Measurements from ENCODE around the gene GRIN1. TPM values are rescaled to one million over a fixed set of nuclear protein-coding genes. Genes with fewer than 3 reads are reported as not detected.

The GRIN1 gene
- total RNA-seq, 1 donor from 2014 or later = not detected

DNA sequence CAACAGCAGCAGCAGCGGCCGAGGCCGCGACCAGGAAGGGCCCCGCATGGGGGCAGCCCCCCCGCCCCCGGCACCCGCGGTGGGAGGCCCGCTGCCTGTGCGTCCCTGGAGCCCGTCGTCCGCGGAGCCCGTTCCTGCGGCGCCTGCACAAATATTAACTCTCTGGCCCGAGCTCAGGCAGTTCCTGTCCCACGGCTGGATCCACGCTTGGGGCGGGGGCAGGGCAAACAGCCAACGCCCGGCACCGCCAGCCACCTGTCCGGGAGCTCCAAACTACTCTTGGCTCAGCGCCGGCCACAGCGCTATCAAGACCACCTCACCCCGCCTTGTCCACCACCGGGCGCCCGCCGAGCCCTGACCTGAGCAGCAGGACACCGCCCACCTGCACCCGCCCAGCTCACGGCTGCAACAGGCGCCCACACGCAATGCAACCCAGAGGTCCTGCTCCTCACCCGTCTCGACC lies 31.0 kb downstream of the GRIN1 start, which contains the start of gene LRRC26:
TSS of gene LRRC26 (minus strand) at position 156 of the 463 bp plus-strand sequence. CDS start at position 48, 108 bp downstream.
- TF ChIP-seq, protein P1, sequence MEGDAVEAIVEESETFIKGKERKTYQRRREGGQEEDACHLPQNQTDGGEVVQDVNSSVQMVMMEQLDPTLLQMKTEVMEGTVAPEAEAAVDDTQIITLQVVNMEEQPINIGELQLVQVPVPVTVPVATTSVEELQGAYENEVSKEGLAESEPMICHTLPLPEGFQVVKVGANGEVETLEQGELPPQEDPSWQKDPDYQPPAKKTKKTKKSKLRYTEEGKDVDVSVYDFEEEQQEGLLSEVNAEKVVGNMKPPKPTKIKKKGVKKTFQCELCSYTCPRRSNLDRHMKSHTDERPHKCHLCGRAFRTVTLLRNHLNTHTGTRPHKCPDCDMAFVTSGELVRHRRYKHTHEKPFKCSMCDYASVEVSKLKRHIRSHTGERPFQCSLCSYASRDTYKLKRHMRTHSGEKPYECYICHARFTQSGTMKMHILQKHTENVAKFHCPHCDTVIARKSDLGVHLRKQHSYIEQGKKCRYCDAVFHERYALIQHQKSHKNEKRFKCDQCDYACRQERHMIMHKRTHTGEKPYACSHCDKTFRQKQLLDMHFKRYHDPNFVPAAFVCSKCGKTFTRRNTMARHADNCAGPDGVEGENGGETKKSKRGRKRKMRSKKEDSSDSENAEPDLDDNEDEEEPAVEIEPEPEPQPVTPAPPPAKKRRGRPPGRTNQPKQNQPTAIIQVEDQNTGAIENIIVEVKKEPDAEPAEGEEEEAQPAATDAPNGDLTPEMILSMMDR (IDR thresholded peaks at IDR 0.05; ENCODE audit: borderline replicate concordance) = no peak
- Histone ChIP-seq H3K4me1 (peaks cover 32% of the 10 kb centered on the region), H3K9me3 (replicated peaks) (no peaks in the 10 kb centered on the region), H3K27me3 (ENCODE audit: low read depth) (peaks cover 67% of the 10 kb centered on the region), H3K36me3 (no peaks in the 10 kb centered on the region), H3K4me3 (peak within 1 kb of the TSS; percentile 64), H3K27ac (replicated peaks) (no peak within 1 kb of the TSS)
- intact Hi-C loops (cut with micrococcal nuclease) = no loop called here
- DNase-seq = no peak

DNA sequence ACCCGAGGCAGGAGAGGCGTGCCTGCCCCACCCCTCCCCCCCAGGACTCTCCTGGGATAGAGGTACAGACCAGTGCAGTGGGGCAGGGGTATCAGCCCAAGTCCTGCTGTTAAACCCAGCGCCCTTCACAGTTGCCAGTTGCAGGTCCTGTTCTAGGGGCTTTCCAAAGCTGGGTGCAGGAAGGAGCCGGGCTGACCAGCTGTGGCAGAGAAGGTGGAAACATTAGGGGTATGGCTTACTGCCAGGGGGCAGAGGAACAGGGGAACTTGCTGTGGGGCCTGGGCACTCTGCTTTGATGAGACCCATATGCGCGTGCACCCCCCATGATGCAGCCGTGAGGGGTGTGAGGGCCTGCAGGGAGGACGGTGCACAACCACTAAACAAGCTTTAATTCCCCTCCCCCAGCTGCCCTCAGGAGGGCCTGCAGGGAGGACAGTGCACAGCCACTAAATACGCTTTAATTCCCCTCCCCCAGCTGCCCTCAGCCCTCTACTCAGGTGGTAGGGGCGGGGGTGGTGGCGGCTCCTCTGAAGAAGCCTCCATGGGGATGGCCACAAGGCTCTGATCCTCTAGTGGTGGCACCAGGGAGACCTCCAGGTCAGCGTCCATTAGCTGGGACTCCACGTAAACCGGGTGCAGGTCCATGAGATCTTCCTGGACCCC lies 31.7 kb downstream of the GRIN1 start:
- intact Hi-C loops (cut with micrococcal nuclease) = no loop called here
- H3K4me3 ChIP-seq = no peak overlapping the region
- H3K27ac ChIP-seq (replicated peaks) = no peak overlapping the region
- no peak for DNase-seq
- H3K36me3 ChIP-seq = no peaks in the 10 kb centered on the region
- H3K9me3 ChIP-seq (replicated peaks) = no peaks in the 10 kb centered on the region
- H3K4me1 ChIP-seq = peaks cover 32% of the 10 kb centered on the region
- TF ChIP-seq, protein P1 (IDR thresholded peaks at IDR 0.05; ENCODE audit: borderline replicate concordance) = no peak
- H3K27me3 ChIP-seq (ENCODE audit: low read depth) = peaks cover 60% of the 10 kb centered on the region

DNA sequence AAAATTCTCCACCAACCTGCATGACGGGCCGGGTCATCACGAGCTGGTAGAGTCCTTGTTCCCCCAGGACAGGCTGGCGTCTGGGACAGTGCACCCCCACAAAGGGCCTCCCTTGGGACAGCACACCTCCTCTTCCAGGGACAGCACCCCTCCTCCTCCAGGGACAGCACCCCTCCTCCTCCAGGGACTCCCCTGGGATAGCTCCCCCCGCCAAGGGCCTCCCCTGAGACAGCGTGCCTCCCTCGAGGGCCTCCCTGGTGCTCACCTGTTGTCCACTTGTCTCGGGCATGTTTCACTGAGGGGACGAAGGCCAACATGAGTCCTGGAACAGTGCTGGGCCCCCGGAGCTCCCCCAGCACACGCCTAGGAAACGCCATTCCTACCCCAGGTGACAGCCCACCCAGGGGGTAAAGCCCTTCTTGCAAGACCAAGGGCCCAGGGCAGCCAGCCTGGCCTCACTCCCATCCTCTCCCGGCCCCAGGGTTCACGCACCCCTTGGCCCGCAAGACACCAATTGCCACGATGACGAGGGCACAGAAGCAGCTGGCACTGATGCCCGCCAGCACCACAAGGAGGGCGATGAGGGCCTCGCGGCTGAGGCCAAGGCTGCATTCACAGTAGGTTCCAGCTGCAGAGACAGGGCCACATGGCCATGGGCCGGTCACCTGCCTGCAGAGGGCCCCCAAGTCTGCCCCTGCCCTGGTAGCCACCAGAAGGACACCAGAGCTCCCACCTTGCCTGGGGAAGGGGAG lies 32.4 kb downstream of the GRIN1 start:
- Histone ChIP-seq H3K27ac (replicated peaks) (no peak overlapping the region), H3K27me3 (ENCODE audit: low read depth) (peaks cover 53% of the 10 kb centered on the region), H3K9me3 (replicated peaks) (no peaks in the 10 kb centered on the region), H3K36me3 (no peaks in the 10 kb centered on the region), H3K4me1 (peaks cover 32% of the 10 kb centered on the region), H3K4me3 (no peak overlapping the region)
- intact Hi-C loops (cut with micrococcal nuclease) = no loop called here
- no peak for DNase-seq
- TF ChIP-seq, protein P1 (IDR thresholded peaks at IDR 0.05; ENCODE audit: borderline replicate concordance) = no peak

DNA sequence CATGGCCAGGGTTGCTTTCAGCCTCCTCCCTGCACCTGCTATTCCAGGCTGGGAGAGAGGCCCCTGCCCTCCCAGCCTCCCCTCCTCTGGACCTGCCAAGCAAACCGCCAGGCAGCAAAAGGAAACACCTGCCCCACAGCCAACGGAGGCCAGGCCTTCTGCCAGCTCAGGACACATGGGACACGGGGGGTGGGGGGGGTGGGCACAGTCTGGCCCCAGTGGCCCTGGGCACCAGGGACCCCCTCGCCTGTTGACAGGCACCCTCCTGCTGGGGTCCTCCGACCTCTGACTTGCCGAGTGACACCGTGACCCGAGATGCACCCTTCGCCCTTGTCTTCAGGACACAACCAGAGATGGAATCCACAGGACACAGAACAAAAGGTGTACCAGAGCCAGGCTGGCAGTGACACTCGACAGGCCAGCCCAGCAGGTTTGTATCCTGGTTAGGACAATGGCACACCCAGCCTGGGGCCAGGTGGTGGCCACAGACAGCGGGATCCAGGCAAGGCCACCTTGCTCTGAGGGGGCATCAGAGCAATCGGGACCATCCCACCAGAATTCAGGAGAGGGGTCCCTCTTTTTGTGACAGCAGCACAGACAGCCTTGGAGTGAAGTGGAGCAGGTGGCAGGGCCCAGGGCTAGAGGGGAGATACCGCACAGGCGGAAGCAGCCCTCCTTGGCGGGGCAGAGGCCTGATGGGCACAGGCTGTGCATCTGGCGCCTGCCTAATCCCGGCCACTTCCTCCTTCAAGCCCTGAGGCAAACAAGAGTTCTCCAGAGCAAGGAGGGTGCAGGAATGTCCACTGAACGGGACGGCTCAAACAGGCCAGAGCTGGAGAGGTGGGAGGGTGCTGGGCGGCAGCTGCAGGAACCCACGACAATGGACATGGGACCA lies 34.2 kb downstream of the GRIN1 start:
- TF ChIP-seq, protein P1 (IDR thresholded peaks at IDR 0.05; ENCODE audit: borderline replicate concordance) = no peak
- intact Hi-C loops (cut with micrococcal nuclease) = no loop called here
- Histone ChIP-seq H3K27ac (replicated peaks) (no peak overlapping the region), H3K36me3 (peaks cover under 1% of the 10 kb centered on the region), H3K27me3 (ENCODE audit: low read depth) (peaks cover 35% of the 10 kb centered on the region), H3K4me1 (peaks cover 19% of the 10 kb centered on the region), H3K4me3 (no peak overlapping the region), H3K9me3 (replicated peaks) (no peaks in the 10 kb centered on the region)
- no peak for DNase-seq

Measured in left ventricle myocardium inferior (tissue), 1 donor.